Panc1 (cell line): Measurements from ENCODE around the gene BLTP1. TPM values are rescaled to one million over a fixed set of nuclear protein-coding genes. Genes with fewer than 3 reads are reported as not detected.

ENCODE experiments used
- ATAC-seq: fragments of 200-7000 bp; cut with Tn5 transposase; 2 replicates; pipeline ENCODE4 v1.9.1; 2020; ENCODE audit warnings: mild to moderate bottlenecking, moderate library complexity
- BruUV-seq: library from RNA; stranded (reverse); fragments of 400-500 nt; replicated peaks from 2 replicates; lab custom pipeline; 2021; lab: Mats Ljungman, UMichigan
- CTCF ChIA-PET: fragments of 300-600 bp; sonication (Branson Sonifier 250); formaldehyde crosslinking; loops from one replicate; lab custom pipeline; 2022; ENCODE audit warnings: antibody characterized with exemption; lab: Charles Lee
- POLR2A ChIA-PET: fragments of 300-600 bp; sonication (Branson Sonifier 250); formaldehyde crosslinking; loops from one replicate; lab custom pipeline; 2022; ENCODE audit warnings: antibody characterized with exemption; lab: Charles Lee
- DNase-seq: peaks from one replicate; pipeline ENCODE4 v3.0.0-alpha.2; 2010; ENCODE audit warnings: low read depth, low spot score
- H3K27ac ChIP-seq: 2 replicates; pipeline ENCODE4 v1.5.1; 2011; ENCODE audit warnings: mild to moderate bottlenecking, low read length, inconsistent platforms
- H3K27me3 ChIP-seq: fragments of 200-500 bp; sonication (Bioruptor generic); 2 replicates; pipeline ENCODE4 v1.6.0; 2014; ENCODE audit warnings: low read length, inconsistent platforms; ENCODE audit not compliant: control insufficient read depth, insufficient read depth
- H3K36me3 ChIP-seq: fragments of 200-500 bp; sonication (Bioruptor generic); 2 replicates; pipeline ENCODE4 v1.5.1; 2014; ENCODE audit warnings: inconsistent platforms, mild to moderate bottlenecking, low read length, moderate library complexity; ENCODE audit not compliant: control insufficient read depth, insufficient read depth
- H3K4me1 ChIP-seq: 2 replicates; pipeline ENCODE4 v1.5.1; 2011; ENCODE audit warnings: inconsistent platforms, mild to moderate bottlenecking, low read length, moderate library complexity; ENCODE audit not compliant: control insufficient read depth, insufficient read depth
- H3K4me3 ChIP-seq, 2 experiments: 2 replicates each; pipeline ENCODE4 v1.5.1; 2011 to 2012; ENCODE audit warnings: low read depth in 2 of 2, low read length in 2 of 2, mild to moderate bottlenecking in 2 of 2, inconsistent platforms in 1 of 2, moderate library complexity in 1 of 2
- H3K9me3 ChIP-seq: fragments of 200-500 bp; sonication (Bioruptor generic); 2 replicates; pipeline ENCODE4 v1.5.1; 2014; ENCODE audit warnings: low read depth, mild to moderate bottlenecking, inconsistent platforms, low read length, moderate library complexity; ENCODE audit not compliant: control insufficient read depth, insufficient read depth
- CTCF ChIP-seq: fragments of 450-650 bp; IDR thresholded peaks from 2 replicates; pipeline ENCODE4 v1.5.1; 2017; ENCODE audit warnings: mild to moderate bottlenecking
- POLR2AphosphoS5 ChIP-seq: IDR thresholded peaks from 2 replicates; pipeline ENCODE4 v1.6.1; 2012; ENCODE audit warnings: mild to moderate bottlenecking, low read depth, low read length, moderate library complexity
- SIN3A ChIP-seq: IDR thresholded peaks from 2 replicates; pipeline ENCODE4 v1.6.1; 2012; ENCODE audit warnings: low read depth, mild to moderate bottlenecking, low read length, moderate library complexity, borderline replicate concordance; ENCODE audit not compliant: insufficient read depth
- TCF7L2 ChIP-seq: IDR thresholded peaks from 2 replicates; pipeline ENCODE4 v1.6.1; 2011; ENCODE audit warnings: mild to moderate bottlenecking, low read depth, low read length, inconsistent platforms
- in situ Hi-C: cut with HindIII; loops from 2 replicates; pipeline ENCODE4 v1.10.0; 2016; ENCODE audit warnings: low sequenced_read_pairs, low pct_unique_long_range_greater_than_20kb
- intact Hi-C: fragments of 100-400 bp; cut with micrococcal nuclease; formaldehyde crosslinking; loops from one replicate; pipeline ENCODE4 v1.10.0; 2022; ENCODE audit not compliant: unreplicated experiment
- total RNA-seq: library from RNA; stranded (reverse); gene quantifications from one replicate; pipeline ENCODE4 v1.2.1, GENCODE V29; 2021; ENCODE audit not compliant: unreplicated experiment
- TF ChIP-seq, protein P1 (sequence below), 2 experiments: IDR thresholded peaks; 2 replicates each; pipeline ENCODE4 v1.6.1; 2011 to 2012; ENCODE audit warnings: low read depth in 2 of 2, control low read depth in 1 of 2, low read length in 1 of 2, mild to moderate bottlenecking in 1 of 2, moderate library complexity in 1 of 2; ENCODE audit not compliant: insufficient read depth in 1 of 2

BLTP1 gene
- total RNA-seq, 1 experiment from 2014 or later: 24.5 TPM

DNA sequence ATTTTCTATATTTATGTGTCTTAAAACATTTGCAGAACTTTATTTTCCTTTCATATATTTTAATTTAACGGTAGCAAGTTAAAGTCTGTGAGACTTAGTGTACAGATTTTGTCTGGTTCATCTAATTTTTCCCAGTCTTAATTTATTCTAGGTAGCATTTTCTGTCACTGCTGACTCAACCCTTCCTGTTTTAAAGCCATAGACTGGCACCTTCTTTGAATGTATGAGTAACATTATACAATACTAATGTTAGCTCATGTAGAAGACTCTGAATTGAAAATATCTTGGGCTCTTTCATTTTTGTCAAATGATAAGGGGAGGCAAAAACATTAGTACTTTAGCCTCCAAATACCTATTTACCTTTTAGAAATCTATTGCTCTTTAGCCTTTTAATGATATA is 43.6 kb downstream of the BLTP1 start:
- BruUV-seq: no TSS peak
- Histone ChIP-seq H3K27ac (no peak overlapping the region), H3K27me3 (no peaks in the 10 kb centered on the region), H3K4me1 (no peaks in the 10 kb centered on the region), H3K4me3 (no peak overlapping the region), H3K9me3 (no peaks in the 10 kb centered on the region), H3K36me3 (no peaks in the 10 kb centered on the region)
- no peak for DNase-seq
- ATAC-seq: no peak
- no peak for TF ChIP-seq CTCF
- TF ChIP-seq TCF7L2: no peak
- TF ChIP-seq SIN3A: no peak
- TF ChIP-seq, protein P1, sequence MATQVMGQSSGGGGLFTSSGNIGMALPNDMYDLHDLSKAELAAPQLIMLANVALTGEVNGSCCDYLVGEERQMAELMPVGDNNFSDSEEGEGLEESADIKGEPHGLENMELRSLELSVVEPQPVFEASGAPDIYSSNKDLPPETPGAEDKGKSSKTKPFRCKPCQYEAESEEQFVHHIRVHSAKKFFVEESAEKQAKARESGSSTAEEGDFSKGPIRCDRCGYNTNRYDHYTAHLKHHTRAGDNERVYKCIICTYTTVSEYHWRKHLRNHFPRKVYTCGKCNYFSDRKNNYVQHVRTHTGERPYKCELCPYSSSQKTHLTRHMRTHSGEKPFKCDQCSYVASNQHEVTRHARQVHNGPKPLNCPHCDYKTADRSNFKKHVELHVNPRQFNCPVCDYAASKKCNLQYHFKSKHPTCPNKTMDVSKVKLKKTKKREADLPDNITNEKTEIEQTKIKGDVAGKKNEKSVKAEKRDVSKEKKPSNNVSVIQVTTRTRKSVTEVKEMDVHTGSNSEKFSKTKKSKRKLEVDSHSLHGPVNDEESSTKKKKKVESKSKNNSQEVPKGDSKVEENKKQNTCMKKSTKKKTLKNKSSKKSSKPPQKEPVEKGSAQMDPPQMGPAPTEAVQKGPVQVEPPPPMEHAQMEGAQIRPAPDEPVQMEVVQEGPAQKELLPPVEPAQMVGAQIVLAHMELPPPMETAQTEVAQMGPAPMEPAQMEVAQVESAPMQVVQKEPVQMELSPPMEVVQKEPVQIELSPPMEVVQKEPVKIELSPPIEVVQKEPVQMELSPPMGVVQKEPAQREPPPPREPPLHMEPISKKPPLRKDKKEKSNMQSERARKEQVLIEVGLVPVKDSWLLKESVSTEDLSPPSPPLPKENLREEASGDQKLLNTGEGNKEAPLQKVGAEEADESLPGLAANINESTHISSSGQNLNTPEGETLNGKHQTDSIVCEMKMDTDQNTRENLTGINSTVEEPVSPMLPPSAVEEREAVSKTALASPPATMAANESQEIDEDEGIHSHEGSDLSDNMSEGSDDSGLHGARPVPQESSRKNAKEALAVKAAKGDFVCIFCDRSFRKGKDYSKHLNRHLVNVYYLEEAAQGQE (IDR thresholded peaks at IDR 0.05; ENCODE audit: insufficient read depth in 1 of 2, low read depth in 2 of 2, low read length in 1 of 2): no peak
- TF ChIP-seq POLR2AphosphoS5: no peak
- ChIA-PET CTCF (no interaction called here), POLR2A (no interaction called here)
- in situ Hi-C loops (no loop called here), intact Hi-C loops (no loop called here)

Other genes with a start within 250 kb of the BLTP1 start
- 0.08 TPM for gene TRPC3, start 200.3 kb upstream of the BLTP1 start, total RNA-seq
- gene ADAD1, start 226.7 kb downstream of the BLTP1 start, total RNA-seq: not detected